Globus pallidus (tissue), 1 donor: Measurements from ENCODE around the gene SDK2.

ENCODE experiments used
- DNase-seq: peaks from one replicate; pipeline ENCODE4 v3.0.0-alpha.2; 2015; ENCODE audit warnings: low spot score

Gene SDK2

DNA sequence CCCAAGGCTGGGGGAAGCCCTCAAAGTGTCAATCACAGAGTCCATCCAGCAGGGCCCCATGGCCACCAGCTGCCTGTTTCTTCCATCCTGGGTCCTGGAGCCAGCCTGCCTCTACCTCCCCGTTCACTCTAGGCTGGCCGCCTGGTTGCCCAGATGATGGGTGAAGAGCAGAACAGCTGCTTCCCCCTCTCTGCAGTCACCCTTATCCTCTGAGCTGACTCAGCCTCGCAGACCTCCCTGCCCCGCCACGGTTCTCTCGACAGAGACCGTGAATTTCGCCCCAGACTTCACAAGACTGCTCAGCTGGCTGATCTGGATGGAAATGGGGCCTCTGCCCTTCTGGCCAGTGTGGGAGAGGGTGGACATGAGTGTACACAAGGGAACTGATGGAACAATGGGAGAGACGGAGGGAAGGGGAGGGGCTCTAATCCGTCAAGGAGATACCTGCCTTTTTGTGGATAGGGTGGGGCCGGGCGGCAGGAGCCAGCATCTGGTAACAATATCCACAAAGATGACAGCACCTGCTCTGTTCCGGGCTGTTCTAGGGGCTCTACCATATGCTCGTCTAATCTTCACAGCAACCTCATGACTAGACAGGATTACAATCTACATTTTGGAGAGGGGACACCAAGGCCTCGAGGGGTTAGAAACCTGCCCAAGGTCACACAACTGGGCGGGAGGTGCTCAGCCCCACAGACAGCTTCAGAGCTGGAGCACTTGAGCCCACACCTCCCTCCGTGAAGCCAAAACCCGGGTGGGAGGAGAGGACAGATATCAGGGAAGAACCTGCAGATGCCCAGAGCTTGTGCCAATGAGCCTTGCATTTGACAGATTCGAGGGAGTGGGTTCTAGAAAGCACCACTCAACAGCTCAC lies 136.0 kb downstream of the SDK2 start:
- no peak for DNase-seq

DNA sequence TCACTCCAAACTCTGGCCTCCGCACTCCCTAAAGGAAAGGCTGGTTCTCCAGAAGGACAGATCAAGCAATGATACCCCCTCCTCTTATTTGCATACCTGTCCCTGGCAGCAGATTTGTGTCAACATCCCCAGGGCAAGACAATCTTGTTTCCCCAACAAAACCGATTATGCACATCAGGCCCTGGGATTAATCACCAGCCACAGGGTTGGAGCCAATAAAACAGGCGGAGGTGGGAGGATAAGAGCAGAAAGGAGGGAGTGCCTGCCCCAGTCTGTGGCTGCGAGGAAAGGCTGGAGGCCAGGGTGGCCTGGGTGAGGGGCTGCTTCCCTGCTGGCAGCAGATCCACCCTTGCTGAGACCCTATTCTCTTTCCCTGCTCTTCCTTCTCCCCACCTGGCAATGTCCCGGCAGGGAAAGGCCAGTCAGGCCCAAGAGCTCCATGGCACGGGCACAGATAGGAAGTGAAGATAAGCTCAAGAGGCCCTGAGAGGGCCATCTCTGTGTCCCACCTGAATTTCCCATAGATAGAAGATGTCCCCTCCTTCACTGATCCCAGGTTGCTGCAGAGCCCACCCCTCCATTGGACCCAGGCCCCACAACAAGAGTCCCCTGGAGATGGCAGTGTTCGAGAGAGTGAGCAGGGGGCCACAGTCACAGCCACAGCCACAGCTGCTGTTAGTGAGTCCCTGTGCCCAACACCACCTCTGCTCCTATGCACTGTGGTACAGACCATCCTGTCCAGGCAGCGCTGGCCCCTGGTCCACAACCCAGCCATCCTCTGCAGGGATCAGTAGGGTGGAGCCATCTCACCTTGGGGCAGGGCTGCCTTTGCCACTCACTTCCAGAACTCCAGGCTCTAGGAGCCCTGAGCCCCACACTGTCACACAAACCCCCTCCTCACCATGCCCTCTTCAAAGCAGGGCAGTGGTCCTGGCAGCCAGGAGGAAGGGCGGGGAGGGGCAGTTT lies 137.5 kb downstream of the SDK2 start:
- DNase-seq = no peak

DNA sequence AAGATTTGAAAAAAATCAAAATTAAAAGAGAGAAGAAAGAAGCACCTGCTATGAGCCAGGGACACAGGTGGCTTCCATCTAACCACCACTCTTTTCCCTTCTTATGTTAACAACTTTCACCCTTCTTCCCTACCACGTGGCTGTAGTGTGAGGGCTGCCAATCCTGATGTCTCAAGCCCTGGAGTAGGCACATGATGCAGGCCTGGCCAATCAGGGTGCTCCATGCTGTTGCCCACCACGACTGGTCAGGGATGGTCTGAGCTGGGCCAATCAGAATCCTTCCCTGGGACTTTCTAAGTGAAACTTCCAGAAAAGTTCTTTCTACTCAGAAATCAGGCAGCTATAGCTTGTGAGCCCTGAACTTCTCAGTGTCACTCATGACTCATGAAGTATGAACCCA lies 140.7 kb downstream of the SDK2 start:
- no peak for DNase-seq

DNA sequence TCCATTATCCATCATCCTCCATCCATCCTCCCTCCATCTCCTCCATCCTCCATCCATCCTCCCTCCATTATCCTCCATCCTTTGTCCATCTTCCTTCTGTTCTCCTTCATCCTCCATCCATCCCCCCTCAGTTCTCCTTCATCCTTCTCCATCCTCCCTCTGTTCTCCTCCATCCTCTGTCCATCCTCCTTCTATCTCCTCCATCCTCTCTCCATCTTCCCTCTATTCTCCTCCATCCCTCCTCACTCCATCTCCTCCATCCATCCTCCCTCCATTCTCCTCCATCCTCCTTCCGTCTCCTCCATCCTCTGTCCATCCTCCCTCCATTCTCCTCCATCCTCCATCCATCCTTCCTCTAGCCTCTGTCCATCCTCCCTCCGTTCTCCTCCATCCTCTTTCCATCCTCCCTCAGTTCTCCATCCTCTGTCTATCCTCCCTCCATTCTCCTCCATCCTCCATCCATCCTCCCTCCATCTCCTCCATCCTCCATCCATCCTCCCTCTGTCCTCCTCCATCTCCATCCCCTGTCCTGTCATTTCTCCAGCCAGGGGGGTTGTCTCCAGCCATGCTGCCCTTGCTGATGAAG lies 143.7 kb downstream of the SDK2 start:
- DNase-seq = no peak

DNA sequence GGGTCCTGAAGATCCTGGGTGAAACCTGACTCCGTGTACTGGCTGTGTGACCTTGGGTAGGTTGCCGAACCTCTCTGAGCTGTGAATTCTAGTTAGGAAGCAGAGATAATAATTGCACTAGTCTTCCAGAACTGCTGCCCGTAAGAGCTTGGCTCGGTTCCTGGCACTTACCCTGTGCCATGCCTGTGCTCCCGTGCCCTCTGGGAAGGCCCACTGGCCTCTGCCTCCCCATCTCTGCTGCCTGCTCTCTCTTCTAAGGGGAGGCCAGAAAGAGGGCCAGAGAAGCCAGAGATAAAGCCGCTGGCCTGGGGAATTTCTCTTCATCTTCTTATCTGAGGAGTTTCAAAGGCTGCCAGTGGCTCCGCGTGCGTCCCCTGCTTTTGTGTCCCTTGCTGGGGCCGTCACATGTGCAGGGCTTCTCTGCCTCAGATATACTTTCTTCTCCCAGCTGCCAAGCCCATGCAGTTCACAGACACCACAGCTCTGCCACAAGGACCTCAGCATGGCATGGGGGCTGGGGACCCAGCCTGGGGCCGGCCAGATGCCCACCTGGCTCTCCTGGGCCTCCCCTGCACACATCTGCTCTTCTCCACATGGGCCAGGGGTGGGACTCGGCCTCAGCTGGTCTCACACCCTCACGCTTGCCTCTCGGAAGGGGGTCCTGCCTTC lies 145.2 kb downstream of the SDK2 start:
- no peak for DNase-seq

DNA sequence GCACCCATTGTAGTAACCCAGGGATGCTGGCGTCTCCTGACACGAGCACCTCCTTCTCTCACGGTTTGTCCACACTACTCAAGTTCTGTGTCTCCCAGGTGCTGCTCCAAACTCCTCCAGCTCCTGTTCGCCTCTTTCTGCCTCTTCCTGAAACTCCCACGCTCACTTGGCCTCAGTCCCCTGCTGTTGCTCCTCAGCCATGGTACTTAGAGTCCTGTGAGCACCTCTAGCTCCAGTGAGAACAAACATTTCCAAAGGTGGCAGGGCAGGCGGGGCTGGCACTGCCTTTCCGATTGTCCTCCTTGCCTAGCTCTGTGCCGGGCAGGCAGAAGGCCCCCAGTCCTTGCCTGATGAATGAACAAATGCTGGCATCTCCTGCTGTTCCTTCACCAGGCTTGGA lies 146.1 kb downstream of the SDK2 start:
- DNase-seq = no peak

DNA sequence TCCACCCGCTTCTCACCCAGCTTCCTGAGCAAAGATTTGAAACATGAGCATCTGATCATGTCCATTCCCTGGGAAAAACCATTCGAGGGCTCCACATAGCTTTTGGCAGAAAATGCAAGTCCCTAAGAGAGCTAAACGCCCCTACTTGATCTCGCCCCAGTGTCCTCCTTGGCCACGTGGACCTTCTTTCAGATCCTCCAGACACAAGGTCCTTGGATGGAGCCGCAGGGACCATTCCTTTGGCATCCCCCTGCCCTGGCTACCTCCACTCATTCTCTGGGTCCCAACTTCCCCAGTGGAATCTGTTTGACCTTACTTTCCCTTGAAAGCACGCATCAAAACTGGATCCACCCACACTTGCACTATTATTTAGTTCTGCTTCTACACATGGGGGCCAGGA lies 146.5 kb downstream of the SDK2 start:
- no peak for DNase-seq

DNA sequence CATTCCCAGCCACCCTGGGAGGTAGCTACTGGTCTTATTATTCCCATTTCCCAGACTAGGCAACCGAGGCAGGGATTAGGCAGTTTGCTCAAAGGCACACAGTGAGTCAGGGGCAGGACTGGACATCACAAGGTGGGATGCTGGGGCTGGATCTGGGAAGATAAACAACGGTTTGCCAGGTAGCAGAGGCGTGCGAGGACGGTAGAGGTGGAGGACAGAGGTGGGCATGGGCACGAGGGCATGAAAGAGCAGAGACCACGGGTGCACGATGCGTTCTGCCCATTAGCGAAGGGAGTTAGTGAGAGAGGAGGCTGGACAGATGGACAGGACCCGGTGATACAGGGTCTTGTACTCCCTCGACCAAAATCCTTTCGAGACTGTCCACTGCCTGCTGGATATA lies 148.0 kb downstream of the SDK2 start:
- DNase-seq = no peak

DNA sequence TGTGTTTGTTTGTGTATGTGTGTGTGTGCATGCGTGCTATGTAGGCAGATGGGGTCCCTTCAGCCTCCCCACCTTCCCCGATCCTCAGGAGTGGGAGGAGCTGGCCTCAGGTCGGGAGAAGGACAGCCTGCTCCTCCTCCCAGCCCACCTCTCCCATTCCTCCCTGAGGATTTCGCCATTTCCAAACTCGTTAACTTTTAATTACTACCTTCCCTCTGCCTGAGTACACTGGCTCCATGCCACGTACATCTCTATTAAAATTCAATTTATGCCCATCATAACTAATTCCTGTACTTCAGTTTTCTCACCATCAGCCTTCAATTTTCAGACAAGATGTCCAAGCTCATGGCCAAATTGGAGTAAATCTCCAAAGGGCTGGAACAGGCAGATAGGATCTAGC lies 148.6 kb downstream of the SDK2 start:
- DNase-seq = no peak

DNA sequence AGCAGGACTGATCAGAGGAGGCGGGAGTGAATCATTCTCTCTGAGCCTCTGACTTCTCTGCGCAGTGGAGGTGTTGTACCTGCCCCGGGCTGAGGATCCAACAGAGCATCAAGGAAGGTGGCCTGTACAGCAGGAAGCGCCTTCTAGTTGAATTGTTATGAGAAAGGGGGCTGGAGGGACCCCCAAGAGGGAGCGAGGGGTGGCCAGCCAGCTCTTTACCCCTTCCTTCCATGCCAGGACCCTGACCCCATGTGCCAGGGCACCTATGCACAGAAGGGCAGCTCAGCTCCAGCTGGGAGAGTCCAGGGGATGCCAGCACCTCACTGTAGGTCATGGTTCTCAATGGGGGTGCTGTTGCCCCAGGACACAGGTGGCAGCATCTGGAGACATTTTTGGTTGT lies 149.3 kb downstream of the SDK2 start:
- DNase-seq = no peak

DNA sequence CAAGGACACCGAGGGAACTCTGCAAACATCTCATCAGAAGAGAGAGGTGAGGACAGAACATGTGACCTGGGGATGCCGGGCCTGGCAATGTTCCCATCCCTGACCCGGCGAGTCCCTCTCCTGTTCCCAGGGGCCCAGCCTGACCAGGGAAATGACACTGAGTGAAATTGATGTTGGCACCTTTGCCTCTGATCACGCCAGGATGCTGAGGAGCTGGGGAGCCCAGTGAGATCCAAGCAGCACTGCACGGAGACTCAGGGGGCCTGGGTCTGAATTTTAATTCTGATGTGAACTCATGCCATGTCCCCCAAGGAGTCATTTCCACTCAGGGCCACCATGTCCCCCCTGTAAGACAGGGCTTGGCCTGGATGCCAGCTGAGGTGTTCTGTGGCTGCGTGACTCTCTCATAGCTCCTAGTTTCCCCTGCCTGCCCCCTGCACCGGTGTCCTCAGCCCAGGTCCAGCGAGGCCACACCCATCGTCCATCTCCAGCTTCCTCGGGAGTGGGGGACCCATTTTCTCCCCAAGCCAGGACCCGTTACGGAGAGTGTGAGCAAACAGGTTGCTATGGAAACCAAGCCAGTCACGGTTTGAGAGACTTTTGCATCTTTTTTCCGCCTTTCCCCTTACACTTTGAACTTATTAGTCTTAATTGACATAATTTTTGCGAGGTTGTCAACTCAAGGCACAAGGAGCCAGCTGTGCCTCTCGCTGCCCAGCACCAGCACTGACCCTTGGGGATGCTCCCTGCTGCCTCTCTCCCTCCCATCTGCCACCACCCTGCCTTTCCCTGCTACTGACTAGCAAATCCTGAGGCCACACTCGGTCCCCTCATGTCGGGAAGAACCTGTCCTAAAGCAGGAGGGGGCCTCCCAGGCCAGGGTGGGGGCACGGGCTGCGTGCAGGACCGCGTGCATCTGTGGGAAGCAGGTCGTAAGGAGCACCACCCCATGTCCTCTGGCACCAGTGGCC lies 150.0 kb downstream of the SDK2 start:
- no peak for DNase-seq

DNA sequence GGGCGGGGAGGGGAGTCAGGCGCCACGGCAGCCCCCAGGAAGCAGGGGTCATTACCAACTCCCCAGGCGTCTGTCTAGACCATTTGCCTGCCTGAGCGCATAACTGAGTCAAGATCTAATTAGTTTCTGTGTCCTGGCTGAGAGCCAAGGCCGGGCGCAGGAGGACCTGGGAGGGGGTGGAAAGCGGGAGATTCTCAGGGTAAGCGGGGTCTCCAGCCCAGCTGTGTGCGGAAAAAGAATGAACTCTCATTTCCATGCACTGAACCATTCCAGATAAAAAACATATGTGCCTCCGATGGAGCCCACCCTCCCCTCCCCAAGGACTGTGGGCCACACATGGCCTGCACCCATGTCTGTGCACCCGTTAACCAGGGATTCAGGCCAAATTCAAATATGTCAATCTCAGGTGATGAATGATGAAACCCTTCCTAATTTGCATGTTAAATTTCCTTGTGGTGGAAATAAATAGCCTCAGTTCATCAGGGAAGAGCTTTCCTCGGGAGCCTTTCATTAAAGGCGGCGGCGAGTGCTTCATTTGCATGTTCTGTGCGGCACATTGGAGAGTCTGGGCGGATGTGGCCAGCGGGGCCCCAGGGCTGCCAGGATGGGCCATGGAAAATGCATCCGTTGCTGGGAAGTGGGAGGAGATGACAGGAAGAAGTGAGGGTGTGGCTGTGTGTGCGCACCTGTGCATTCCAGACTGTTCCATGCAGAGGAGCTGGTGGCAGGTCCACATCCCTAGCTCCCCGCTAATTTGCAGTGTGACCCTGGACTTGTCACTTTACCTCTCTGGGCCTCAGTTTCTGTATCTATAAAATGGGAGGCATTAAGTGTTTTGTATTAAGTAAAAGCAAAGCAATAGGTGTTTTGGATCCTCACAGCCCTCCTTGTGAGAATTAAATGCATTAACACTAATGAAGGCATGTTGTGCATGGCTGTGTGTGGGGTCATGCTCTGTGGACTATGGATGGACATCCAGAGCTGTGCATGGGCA lies 151.1 kb downstream of the SDK2 start:
- DNase-seq = no peak

DNA sequence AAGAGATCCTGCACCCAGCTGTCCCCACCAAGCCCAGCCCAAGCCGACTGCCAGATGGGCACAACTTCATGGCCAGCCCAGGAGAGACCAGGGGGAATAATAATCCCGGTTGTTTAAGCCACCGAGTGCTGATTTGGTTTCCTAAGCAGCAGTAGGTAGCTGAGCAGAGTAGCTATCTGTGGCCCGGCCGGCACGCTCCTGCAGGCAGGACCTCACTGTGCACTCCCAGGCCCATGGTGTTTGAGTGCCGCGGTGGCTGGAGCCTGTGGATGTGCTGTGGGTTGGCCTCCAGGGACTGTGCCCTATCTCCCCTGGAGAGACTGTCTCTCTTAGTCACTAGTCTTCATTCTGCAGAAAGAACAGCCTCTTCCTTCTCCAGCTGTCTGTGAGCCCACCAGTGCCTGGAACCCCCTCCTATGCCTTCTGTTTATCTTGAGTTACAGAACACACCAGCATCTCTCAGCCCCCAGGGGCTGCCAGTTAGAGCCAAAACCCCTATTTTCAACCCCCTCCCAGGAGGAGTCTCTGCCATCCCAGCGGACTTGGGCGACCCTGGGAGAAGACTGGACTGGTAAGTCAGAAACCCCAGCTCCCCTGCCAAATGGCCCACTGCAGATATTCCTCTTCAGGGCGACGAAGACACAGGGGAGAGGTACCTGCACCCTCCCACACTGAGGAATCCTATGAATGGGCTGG lies 152.0 kb downstream of the SDK2 start:
- DNase-seq = no peak

DNA sequence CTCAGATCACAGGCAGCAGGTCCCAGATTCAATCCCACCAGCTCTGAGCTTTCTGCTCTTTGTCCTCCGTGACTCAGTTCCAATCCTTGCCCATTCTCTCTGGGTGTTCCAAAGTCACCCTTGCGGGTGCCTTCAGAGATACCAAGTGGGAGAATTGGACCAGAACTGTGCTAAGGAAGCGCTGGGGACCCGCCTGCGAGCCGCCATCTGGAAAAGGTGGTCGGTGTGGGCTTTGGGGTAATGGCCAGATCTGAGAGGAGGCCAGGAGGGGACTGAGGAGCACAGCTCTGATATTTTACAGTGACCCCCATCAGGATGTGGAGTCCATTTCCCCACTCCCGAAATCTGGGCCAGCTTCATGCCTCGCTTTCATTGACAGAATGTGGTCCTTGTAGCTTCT lies 152.6 kb downstream of the SDK2 start:
- DNase-seq = no peak

DNA sequence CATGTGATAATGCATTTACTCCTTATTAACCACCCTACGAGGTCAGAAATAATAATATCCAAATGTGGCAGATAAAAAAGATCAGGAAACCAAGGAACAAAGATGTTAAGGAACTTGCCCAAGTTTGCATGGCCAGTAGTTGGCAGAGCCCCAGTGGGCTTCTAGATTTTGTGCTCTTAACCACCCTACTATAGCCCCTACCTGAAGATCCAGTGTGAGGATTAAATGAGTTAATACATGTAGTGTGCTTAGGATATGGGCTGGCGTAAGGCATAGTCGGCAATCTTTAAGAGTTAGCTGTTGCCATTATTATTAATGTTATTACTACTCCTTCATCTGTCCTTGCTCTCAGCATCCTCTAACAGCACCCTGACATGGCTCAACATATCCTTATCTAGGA lies 153.4 kb downstream of the SDK2 start:
- DNase-seq = no peak

DNA sequence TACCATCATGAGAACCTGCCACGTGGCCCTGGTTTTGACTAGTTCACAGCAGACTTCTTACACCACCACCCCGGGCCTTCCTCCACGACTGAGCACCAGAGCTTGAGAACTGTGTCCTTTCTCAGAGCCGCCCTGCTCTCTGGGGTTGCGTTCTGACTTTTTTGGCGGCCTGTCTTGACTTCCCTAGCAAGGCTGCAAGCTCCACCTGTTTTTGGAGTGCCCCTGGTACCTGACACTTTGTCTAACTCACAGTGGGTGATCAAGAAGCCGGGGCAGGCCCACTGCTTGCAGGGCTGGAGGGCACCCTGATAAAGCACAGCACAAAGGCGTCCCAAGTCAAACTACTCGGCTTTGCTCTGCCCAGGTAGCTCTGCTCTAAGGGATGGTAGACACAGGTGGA lies 154.3 kb downstream of the SDK2 start:
- no peak for DNase-seq

DNA sequence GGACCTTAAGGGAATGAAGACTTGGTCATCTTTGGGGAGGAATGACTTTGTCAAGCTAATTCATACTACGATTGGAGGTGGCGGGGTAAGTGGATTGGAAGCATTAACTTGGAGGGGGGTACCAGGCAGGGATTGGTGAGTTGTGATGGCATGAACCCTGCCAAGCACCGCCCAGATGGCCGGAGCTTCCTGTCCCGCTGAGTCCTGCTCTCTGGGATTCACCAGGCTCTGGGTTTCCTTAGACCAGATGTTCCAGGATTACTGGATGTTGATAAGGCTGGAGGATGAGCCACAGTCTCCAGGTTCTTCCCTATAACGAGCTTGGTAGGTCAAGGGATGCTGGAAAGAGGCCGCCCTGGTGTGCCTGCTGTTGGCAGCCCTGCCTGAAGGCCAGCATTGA lies 154.9 kb downstream of the SDK2 start:
- DNase-seq = no peak

DNA sequence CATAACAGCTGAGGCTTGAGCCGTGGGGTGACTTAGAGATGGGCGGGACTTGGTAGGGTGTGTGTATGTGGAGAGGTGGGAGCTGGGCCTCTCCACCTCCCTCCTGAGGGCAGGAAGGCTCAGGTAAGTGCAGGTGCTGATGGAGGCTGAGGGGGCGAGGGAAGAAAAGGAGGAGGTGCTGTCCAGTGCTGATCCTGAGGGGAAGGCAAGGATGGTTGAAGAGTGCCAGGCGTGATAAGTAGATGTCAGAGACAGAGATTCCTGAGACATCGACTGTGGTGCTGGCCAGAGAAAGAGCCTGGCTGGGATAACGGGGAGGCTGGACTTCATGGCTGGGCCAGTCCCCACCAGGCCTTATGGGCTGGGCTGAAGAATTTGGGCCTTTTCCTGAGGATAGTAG lies 159.1 kb downstream of the SDK2 start:
- DNase-seq = no peak

DNA sequence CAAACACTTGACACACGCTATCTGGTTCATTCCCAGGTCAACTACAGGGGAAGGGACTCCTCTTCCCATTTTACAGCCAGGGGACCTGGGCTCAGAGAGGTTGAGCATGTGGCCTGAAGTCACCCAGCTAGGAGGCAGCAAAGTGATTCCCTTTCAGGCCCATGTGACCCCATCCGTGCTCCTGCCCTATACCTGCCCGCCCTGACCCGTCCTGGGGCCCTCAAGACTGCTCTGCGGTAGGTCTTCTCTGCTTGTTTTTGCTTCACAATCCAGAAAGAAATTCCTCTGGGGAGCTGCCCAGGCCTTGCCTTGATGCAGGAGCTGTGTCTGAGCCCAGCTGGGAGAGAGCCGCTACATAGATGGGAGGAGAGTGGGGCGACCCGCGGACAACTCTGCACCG lies 161.4 kb downstream of the SDK2 start:
- no peak for DNase-seq
